ENCODE results near the gene FARP1. TPM values are rescaled to one million over a fixed set of nuclear protein-coding genes. Genes with fewer than 3 reads are reported as not detected.

The FARP1 gene
- total RNA-seq, 6 experiments from 2014 or later = 44.9 to 104 (median 80.0) TPM

- WGBS (ENCODE audit: insufficient coverage, low coverage, low lambda C conversion rate, missing lambda C conversion rate) = 46% methylated on average over 3 of the region's 3 CpGs
- intact Hi-C loops (cut with DNase I) = no loop called here
- no peaks in the 10 kb centered on the region for H3K36me3 ChIP-seq
- ATAC-seq (no peak), DNase-seq (no peak)
- H3K9me3 ChIP-seq = no peaks in the 10 kb centered on the region
- H3K27me3 ChIP-seq = no peaks in the 10 kb centered on the region
- peaks cover 0 to 24% (median 11%) of the 10 kb centered on the region in 4 donors for H3K4me1 ChIP-seq
- no peak overlapping the region for H3K4me3 ChIP-seq
- TF ChIP-seq, protein P1, sequence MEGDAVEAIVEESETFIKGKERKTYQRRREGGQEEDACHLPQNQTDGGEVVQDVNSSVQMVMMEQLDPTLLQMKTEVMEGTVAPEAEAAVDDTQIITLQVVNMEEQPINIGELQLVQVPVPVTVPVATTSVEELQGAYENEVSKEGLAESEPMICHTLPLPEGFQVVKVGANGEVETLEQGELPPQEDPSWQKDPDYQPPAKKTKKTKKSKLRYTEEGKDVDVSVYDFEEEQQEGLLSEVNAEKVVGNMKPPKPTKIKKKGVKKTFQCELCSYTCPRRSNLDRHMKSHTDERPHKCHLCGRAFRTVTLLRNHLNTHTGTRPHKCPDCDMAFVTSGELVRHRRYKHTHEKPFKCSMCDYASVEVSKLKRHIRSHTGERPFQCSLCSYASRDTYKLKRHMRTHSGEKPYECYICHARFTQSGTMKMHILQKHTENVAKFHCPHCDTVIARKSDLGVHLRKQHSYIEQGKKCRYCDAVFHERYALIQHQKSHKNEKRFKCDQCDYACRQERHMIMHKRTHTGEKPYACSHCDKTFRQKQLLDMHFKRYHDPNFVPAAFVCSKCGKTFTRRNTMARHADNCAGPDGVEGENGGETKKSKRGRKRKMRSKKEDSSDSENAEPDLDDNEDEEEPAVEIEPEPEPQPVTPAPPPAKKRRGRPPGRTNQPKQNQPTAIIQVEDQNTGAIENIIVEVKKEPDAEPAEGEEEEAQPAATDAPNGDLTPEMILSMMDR (IDR thresholded peaks at IDR 0.05) = no peak
- no peak for TF ChIP-seq POLR2A (IDR thresholded peaks at IDR 0.05)
- no peak overlapping the region for H3K27ac ChIP-seq
Measured at GRCh38 chr13:98298599-98298998, 155.7 kb downstream of the FARP1 start.

GRCh38 chr13:98299235-98299965, 156.5 kb downstream of the FARP1 start:
- Histone ChIP-seq H3K4me3 (no peak overlapping the region), H3K4me1 (peaks cover 0 to 22% (median 10%) of the 10 kb centered on the region in 4 donors), H3K27ac (no peak overlapping the region), H3K27me3 (no peaks in the 10 kb centered on the region), H3K9me3 (no peaks in the 10 kb centered on the region), H3K36me3 (no peaks in the 10 kb centered on the region)
- no peak for DNase-seq
- intact Hi-C loops (cut with DNase I) = no loop called here
- ATAC-seq = no peak
- TF ChIP-seq POLR2A (IDR thresholded peaks at IDR 0.05) = no peak
- TF ChIP-seq, protein P1 (IDR thresholded peaks at IDR 0.05) = no peak
- 83% methylated on average over 6 of the region's 6 CpGs for WGBS (ENCODE audit: insufficient coverage, low coverage, low lambda C conversion rate, missing lambda C conversion rate)

GRCh38 chr13:98299966-98300350, 157.1 kb downstream of the FARP1 start:
- intact Hi-C loops (cut with DNase I) = no loop called here
- no peak overlapping the region for H3K27ac ChIP-seq
- no peaks in the 10 kb centered on the region for H3K27me3 ChIP-seq
- no peaks in the 10 kb centered on the region for H3K36me3 ChIP-seq
- 66% methylated on average over 4 of the region's 7 CpGs for WGBS (ENCODE audit: insufficient coverage, low coverage, low lambda C conversion rate, missing lambda C conversion rate)
- TF ChIP-seq, protein P1 (IDR thresholded peaks at IDR 0.05) = no peak
- ATAC-seq = no peak
- DNase-seq = no peak
- H3K4me3 ChIP-seq = no peak overlapping the region
- peaks cover 0 to 22% (median 10%) of the 10 kb centered on the region in 4 donors for H3K4me1 ChIP-seq
- no peaks in the 10 kb centered on the region for H3K9me3 ChIP-seq

- Histone ChIP-seq H3K27ac (no peak overlapping the region), H3K36me3 (no peaks in the 10 kb centered on the region), H3K27me3 (no peaks in the 10 kb centered on the region), H3K4me1 (peaks cover 0 to 22% (median 10%) of the 10 kb centered on the region in 4 donors), H3K9me3 (no peaks in the 10 kb centered on the region), H3K4me3 (no peak overlapping the region)
- peak in 2 of 4 donors; percentile 16 to 19 for ATAC-seq
- intact Hi-C loops (cut with DNase I) = no loop called here
- 57% methylated on average over 5 of the region's 7 CpGs for WGBS (ENCODE audit: insufficient coverage, low coverage, low lambda C conversion rate, missing lambda C conversion rate)
- TF ChIP-seq, protein P1 (IDR thresholded peaks at IDR 0.05) = no peak
- TF ChIP-seq POLR2A (IDR thresholded peaks at IDR 0.05) = no peak
- DNase-seq = no peak
Measured at GRCh38 chr13:98300956-98301641, 158.2 kb downstream of the FARP1 start.
